Neural progenitor cell (in vitro differentiated cells): ENCODE measurements around the gene TTC1. TPM values are rescaled to one million over a fixed set of nuclear protein-coding genes. Genes with fewer than 3 reads are reported as not detected.

Experiments used
- DNase-seq: peaks from one replicate; pipeline ENCODE4 v3.0.0-alpha.2; 2016; ENCODE audit warnings: low spot score
- H2AFZ ChIP-seq: fragments of 200-600 bp; sonication (generic); replicated peaks from 2 replicates; pipeline ENCODE4 v1.6.1; 2016; ENCODE audit warnings: antibody characterized with exemption
- H3F3A ChIP-seq: fragments of 200-600 bp; sonication (generic); 2 replicates; pipeline ENCODE4 v1.6.1; 2016; ENCODE audit warnings: antibody characterized with exemption, low read depth
- H3K27ac ChIP-seq: fragments of 200-600 bp; sonication (generic); 2 replicates; pipeline ENCODE4 v1.5.1; 2016; ENCODE audit warnings: mild to moderate bottlenecking
- H3K27me3 ChIP-seq: fragments of 200-600 bp; sonication (generic); 2 replicates; pipeline ENCODE4 v1.6.1; 2016; ENCODE audit warnings: mild to moderate bottlenecking, moderate library complexity
- H3K36me3 ChIP-seq: fragments of 200-600 bp; sonication (generic); 2 replicates; pipeline ENCODE4 v1.5.1; 2016
- H3K4me1 ChIP-seq: fragments of 200-600 bp; sonication (generic); 2 replicates; pipeline ENCODE4 v1.6.1; 2016; ENCODE audit warnings: mixed run types
- H3K4me2 ChIP-seq: fragments of 200-600 bp; sonication (generic); 2 replicates; pipeline ENCODE4 v1.6.1; 2016
- H3K4me3 ChIP-seq: fragments of 200-600 bp; sonication (generic); 2 replicates; pipeline ENCODE4 v1.5.1; 2016
- H3K79me2 ChIP-seq: fragments of 200-600 bp; sonication (generic); 2 replicates; pipeline ENCODE4 v1.6.1; 2016; ENCODE audit warnings: low read depth
- H3K9ac ChIP-seq: fragments of 200-600 bp; sonication (generic); 2 replicates; pipeline ENCODE4 v1.6.1; 2016
- H3K9me3 ChIP-seq: fragments of 200-600 bp; sonication (generic); 2 replicates; pipeline ENCODE4 v1.5.1; 2016; ENCODE audit warnings: low read depth
- H4K20me1 ChIP-seq: fragments of 200-600 bp; sonication (generic); 2 replicates; pipeline ENCODE4 v1.6.1; 2016; ENCODE audit warnings: low read depth
- H3K27ac Mint-ChIP-seq: 3 replicates; pipeline ENCODE4 v1.8.0; 2021; ENCODE audit warnings: mixed read lengths
- H3K27me3 Mint-ChIP-seq: 2 replicates; pipeline ENCODE4 v1.8.0; 2022; ENCODE audit warnings: low read depth, mild to moderate bottlenecking, inconsistent platforms, moderate library complexity, mixed read lengths; ENCODE audit not compliant: insufficient read depth
- H3K36me3 Mint-ChIP-seq: 3 replicates; pipeline ENCODE4 v1.8.0; 2021; ENCODE audit warnings: mixed read lengths
- H3K4me1 Mint-ChIP-seq: 3 replicates; pipeline ENCODE4 v1.8.0; 2021; ENCODE audit warnings: mixed read lengths
- H3K4me3 Mint-ChIP-seq: 3 replicates; pipeline ENCODE4 v1.8.0; 2021; ENCODE audit warnings: mild to moderate bottlenecking, moderate library complexity, mixed read lengths
- H3K9me3 Mint-ChIP-seq: 3 replicates; pipeline ENCODE4 v1.8.0; 2020; ENCODE audit warnings: mixed read lengths
- CTCF ChIP-seq: fragments of 200-600 bp; sonication (generic); IDR thresholded peaks from 2 replicates; pipeline ENCODE4 v1.5.1; 2017; ENCODE audit warnings: antibody characterized with exemption, mild to moderate bottlenecking
- EZH2 ChIP-seq: fragments of 200-600 bp; sonication (generic); IDR thresholded peaks from 2 replicates; pipeline ENCODE4 v1.6.1; 2017; ENCODE audit warnings: antibody characterized with exemption, mild to moderate bottlenecking, moderate library complexity
- EZH2phosphoT487 ChIP-seq: fragments of 200-600 bp; sonication (generic); IDR thresholded peaks from 2 replicates; pipeline ENCODE4 v1.6.1; 2017; ENCODE audit warnings: antibody characterized with exemption
- total RNA-seq: library from RNA; depleted of rRNA; stranded (reverse); fragments of >200 nt; gene quantifications from 2 replicates; pipeline ENCODE4 v1.2.3, GENCODE V29; 2015; ENCODE audit warnings: low replicate concordance

TTC1 gene
- total RNA-seq, 1 donor from 2014 or later = 50.0 TPM

- Mint-ChIP-seq H3K27ac (no peak overlapping the region), H3K36me3 (peaks cover 14% of the 10 kb centered on the region), H3K4me3 (no peak overlapping the region)
These were observed 27.9 kb downstream of the TTC1 start for GRCh38 chr5:160036884-160037283.

GRCh38 chr5:160039810-160040470, 31.0 kb downstream of the TTC1 start:
- Mint-ChIP-seq H3K4me3 (no peak overlapping the region), H3K4me1 (no peaks in the 10 kb centered on the region), H3K36me3 (peaks cover 9% of the 10 kb centered on the region), H3K9me3 (no peaks in the 10 kb centered on the region), H3K27me3 (peaks cover 2% of the 10 kb centered on the region), H3K27ac (no peak overlapping the region)
- Histone ChIP-seq H3K79me2 (no peaks in the 10 kb centered on the region), H3K4me2 (no peak overlapping the region), H3F3A (no peaks in the 10 kb centered on the region), H3K27me3 (no peaks in the 10 kb centered on the region), H3K36me3 (peaks cover 13% of the 10 kb centered on the region), H3K9ac (no peak overlapping the region), H3K27ac (no peak overlapping the region), H3K9me3 (no peaks in the 10 kb centered on the region), H3K4me1 (no peaks in the 10 kb centered on the region), H3K4me3 (no peak overlapping the region), H2AFZ (no peak overlapping the region), H4K20me1 (no peaks in the 10 kb centered on the region)
- TF ChIP-seq CTCF (no peak), EZH2 (no peak), EZH2phosphoT487 (no peak)
- DNase-seq = no peak

More at GRCh38 chr5:160036884-160037283, 27.9 kb downstream of the TTC1 start:
- TF ChIP-seq EZH2 (no peak), EZH2phosphoT487 (no peak), CTCF (no peak)
- H3K4me1 Mint-ChIP-seq = no peaks in the 10 kb centered on the region
- Histone ChIP-seq H3K27ac (no peak overlapping the region), H4K20me1 (no peaks in the 10 kb centered on the region), H3K4me2 (no peak overlapping the region), H3K27me3 (no peaks in the 10 kb centered on the region), H3K4me1 (no peaks in the 10 kb centered on the region), H3K9me3 (no peaks in the 10 kb centered on the region), H3K79me2 (peaks cover 5% of the 10 kb centered on the region), H3F3A (no peaks in the 10 kb centered on the region), H3K4me3 (no peak overlapping the region), H3K36me3 (peaks cover 13% of the 10 kb centered on the region), H2AFZ (no peak overlapping the region), H3K9ac (no peak overlapping the region)
- H3K9me3 Mint-ChIP-seq = no peaks in the 10 kb centered on the region
- no peak for DNase-seq
- no peaks in the 10 kb centered on the region for H3K27me3 Mint-ChIP-seq

GRCh38 chr5:160040471-160040835, 31.5 kb downstream of the TTC1 start:
- H3K4me3 Mint-ChIP-seq = no peak overlapping the region
- no peak for TF ChIP-seq EZH2phosphoT487
- TF ChIP-seq EZH2 = no peak
- TF ChIP-seq CTCF = no peak

More at GRCh38 chr5:160040471-160040835, 31.5 kb downstream of the TTC1 start:
- Histone ChIP-seq H2AFZ (no peak overlapping the region), H3K9me3 (no peaks in the 10 kb centered on the region), H3K79me2 (no peaks in the 10 kb centered on the region), H3K27ac (no peak overlapping the region), H3K4me1 (no peaks in the 10 kb centered on the region), H4K20me1 (no peaks in the 10 kb centered on the region), H3K4me3 (no peak overlapping the region), H3F3A (no peaks in the 10 kb centered on the region), H3K9ac (no peak overlapping the region), H3K27me3 (no peaks in the 10 kb centered on the region), H3K4me2 (no peak overlapping the region), H3K36me3 (peaks cover 13% of the 10 kb centered on the region)
- H3K9me3 Mint-ChIP-seq = no peaks in the 10 kb centered on the region
- H3K36me3 Mint-ChIP-seq = peaks cover 13% of the 10 kb centered on the region
- no peak overlapping the region for H3K27ac Mint-ChIP-seq
- H3K27me3 Mint-ChIP-seq = peaks cover 2% of the 10 kb centered on the region
- DNase-seq = no peak
- H3K4me1 Mint-ChIP-seq = no peaks in the 10 kb centered on the region
